HCT116 (cell line): Measurements from ENCODE around the gene THPO.

ENCODE experiments used
- CEBPB ChIP-seq: IDR thresholded peaks from 2 replicates; pipeline ENCODE4 v1.6.1; 2012; ENCODE audit warnings: low read depth
- EGR1 ChIP-seq: IDR thresholded peaks from 2 replicates; pipeline ENCODE4 v1.6.1; 2012; ENCODE audit warnings: low read depth
- EZH2 ChIP-seq: fragments of 200-600 bp; sonication (generic); IDR thresholded peaks from 2 replicates; pipeline ENCODE4 v1.6.1; 2017; ENCODE audit warnings: antibody characterized with exemption, mixed run types
- EZH2phosphoT487 ChIP-seq: fragments of 200-600 bp; IDR thresholded peaks from 2 replicates; pipeline ENCODE4 v1.6.1; 2018; ENCODE audit warnings: antibody characterized with exemption, borderline replicate concordance
- FOSL1 ChIP-seq: IDR thresholded peaks from 2 replicates; pipeline ENCODE4 v1.6.1; 2012; ENCODE audit warnings: low read depth
- POLR2A ChIP-seq: IDR thresholded peaks from 2 replicates; pipeline ENCODE4 v1.7.0; 2011; ENCODE audit warnings: borderline replicate concordance; ENCODE audit not compliant: insufficient read depth, insufficient read length; ENCODE audit errors: extremely low read depth
- RAD21 ChIP-seq: IDR thresholded peaks from 2 replicates; pipeline ENCODE4 v1.6.1; 2012; ENCODE audit warnings: low read depth, mild to moderate bottlenecking
- SIN3A ChIP-seq: IDR thresholded peaks from 2 replicates; pipeline ENCODE4 v1.6.1; 2012; ENCODE audit warnings: low read depth
- TCF7L2 ChIP-seq: IDR thresholded peaks from 2 replicates; pipeline ENCODE4 v1.7.0; 2011; ENCODE audit warnings: borderline replicate concordance, inconsistent platforms; ENCODE audit not compliant: insufficient read depth, insufficient read length; ENCODE audit errors: extremely low read depth
- YY1 ChIP-seq: IDR thresholded peaks from 2 replicates; pipeline ENCODE4 v1.6.1; 2011; ENCODE audit warnings: low read length, low read depth, moderate library complexity, mild to moderate bottlenecking; ENCODE audit not compliant: insufficient replicate concordance; ENCODE audit errors: extremely low read depth
- TF ChIP-seq, protein P1 (sequence below), 3 experiments: fragments of 200-600 bp in 1 of 3; sonication (generic) in 1 of 3; IDR thresholded peaks in 2 of 3; conservative IDR thresholded peaks in 1 of 3; 2 replicates each; pipeline ENCODE4 v1.5.1; 2012 to 2017; ENCODE audit warnings: low read depth in 2 of 3, low read length in 2 of 3, antibody characterized with exemption in 1 of 3, borderline replicate concordance in 1 of 3, control low read depth in 1 of 3, mild to moderate bottlenecking in 1 of 3, mixed read lengths in 1 of 3, mixed run types in 1 of 3, moderate library complexity in 1 of 3; ENCODE audit not compliant: insufficient read depth in 1 of 3
- TF ChIP-seq, protein P2 (sequence below): IDR thresholded peaks from 2 replicates; pipeline ENCODE4 v1.6.1; 2012
- TF ChIP-seq, protein P3 (sequence below): IDR thresholded peaks from 2 replicates; pipeline ENCODE4 v1.6.1; 2012; ENCODE audit warnings: low read depth

DNA sequence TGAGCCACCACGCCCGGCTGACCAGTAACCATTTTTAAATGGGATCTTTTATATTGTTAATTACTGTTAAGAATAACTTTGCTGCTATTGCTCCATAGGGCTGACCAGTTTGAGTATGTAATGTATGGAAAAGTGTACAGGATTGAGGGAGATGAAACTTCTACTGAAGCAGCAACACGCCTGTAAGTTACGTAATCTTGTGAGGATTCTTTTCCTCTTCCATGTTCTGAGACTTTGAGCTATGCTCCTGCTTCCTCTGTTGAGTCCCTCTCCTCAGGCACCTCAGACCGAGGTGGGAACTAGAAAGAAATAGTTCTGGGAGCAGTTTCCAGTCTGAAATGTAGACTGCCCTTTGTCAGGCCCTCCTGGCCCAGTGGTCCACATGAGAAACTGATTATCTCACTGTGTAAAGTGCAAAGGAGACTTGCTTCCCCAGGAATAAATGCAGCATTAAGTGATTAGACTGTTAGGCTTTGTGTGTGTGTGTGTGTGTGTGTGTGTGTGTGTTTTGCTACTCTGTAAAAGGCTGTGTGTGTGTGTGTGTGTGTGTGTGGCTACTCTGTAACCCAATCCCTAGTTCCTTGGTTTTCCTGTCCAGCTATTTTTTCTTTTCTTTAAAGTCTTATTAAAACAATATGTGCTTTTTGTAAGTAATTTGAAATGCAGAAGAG is 11.3 kb downstream of the THPO start:
- TF ChIP-seq, protein P1, sequence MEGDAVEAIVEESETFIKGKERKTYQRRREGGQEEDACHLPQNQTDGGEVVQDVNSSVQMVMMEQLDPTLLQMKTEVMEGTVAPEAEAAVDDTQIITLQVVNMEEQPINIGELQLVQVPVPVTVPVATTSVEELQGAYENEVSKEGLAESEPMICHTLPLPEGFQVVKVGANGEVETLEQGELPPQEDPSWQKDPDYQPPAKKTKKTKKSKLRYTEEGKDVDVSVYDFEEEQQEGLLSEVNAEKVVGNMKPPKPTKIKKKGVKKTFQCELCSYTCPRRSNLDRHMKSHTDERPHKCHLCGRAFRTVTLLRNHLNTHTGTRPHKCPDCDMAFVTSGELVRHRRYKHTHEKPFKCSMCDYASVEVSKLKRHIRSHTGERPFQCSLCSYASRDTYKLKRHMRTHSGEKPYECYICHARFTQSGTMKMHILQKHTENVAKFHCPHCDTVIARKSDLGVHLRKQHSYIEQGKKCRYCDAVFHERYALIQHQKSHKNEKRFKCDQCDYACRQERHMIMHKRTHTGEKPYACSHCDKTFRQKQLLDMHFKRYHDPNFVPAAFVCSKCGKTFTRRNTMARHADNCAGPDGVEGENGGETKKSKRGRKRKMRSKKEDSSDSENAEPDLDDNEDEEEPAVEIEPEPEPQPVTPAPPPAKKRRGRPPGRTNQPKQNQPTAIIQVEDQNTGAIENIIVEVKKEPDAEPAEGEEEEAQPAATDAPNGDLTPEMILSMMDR (IDR thresholded peaks at IDR 0.05 in 2 of 3, conservative IDR thresholded peaks at IDR 0.05 in 1 of 3; ENCODE audit: borderline replicate concordance in 1 of 3, insufficient read depth in 1 of 3, low read depth in 2 of 3, low read length in 2 of 3) = no peak
- TF ChIP-seq, protein P2, sequence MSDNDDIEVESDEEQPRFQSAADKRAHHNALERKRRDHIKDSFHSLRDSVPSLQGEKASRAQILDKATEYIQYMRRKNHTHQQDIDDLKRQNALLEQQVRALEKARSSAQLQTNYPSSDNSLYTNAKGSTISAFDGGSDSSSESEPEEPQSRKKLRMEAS = no peak
- TF ChIP-seq POLR2A = no peak
- TF ChIP-seq CEBPB = no peak
- no peak for TF ChIP-seq EZH2
- TF ChIP-seq EZH2phosphoT487 = no peak
- TF ChIP-seq, protein P3, sequence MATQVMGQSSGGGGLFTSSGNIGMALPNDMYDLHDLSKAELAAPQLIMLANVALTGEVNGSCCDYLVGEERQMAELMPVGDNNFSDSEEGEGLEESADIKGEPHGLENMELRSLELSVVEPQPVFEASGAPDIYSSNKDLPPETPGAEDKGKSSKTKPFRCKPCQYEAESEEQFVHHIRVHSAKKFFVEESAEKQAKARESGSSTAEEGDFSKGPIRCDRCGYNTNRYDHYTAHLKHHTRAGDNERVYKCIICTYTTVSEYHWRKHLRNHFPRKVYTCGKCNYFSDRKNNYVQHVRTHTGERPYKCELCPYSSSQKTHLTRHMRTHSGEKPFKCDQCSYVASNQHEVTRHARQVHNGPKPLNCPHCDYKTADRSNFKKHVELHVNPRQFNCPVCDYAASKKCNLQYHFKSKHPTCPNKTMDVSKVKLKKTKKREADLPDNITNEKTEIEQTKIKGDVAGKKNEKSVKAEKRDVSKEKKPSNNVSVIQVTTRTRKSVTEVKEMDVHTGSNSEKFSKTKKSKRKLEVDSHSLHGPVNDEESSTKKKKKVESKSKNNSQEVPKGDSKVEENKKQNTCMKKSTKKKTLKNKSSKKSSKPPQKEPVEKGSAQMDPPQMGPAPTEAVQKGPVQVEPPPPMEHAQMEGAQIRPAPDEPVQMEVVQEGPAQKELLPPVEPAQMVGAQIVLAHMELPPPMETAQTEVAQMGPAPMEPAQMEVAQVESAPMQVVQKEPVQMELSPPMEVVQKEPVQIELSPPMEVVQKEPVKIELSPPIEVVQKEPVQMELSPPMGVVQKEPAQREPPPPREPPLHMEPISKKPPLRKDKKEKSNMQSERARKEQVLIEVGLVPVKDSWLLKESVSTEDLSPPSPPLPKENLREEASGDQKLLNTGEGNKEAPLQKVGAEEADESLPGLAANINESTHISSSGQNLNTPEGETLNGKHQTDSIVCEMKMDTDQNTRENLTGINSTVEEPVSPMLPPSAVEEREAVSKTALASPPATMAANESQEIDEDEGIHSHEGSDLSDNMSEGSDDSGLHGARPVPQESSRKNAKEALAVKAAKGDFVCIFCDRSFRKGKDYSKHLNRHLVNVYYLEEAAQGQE = no peak
- no peak for TF ChIP-seq TCF7L2
- no peak for TF ChIP-seq YY1
- no peak for TF ChIP-seq SIN3A
- no peak for TF ChIP-seq FOSL1
- TF ChIP-seq EGR1 = no peak
- TF ChIP-seq RAD21 = no peak
